Endodermal cell (in vitro differentiated cells): ENCODE data around the gene KRTAP10-4. TPM values are rescaled to one million over a fixed set of nuclear protein-coding genes. Genes with fewer than 3 reads are reported as not detected.

ENCODE experiments used
- DNase-seq: peaks from one replicate; pipeline ENCODE4 v3.0.0-alpha.2; 2017
- H3K27ac ChIP-seq: 2 replicates; pipeline ENCODE4 v1.5.1; 2013; ENCODE audit warnings: mild to moderate bottlenecking, low read depth, low read length, moderate library complexity
- H3K27me3 ChIP-seq: 2 replicates; pipeline ENCODE4 v1.6.1; 2013; ENCODE audit warnings: mild to moderate bottlenecking, low read length, moderate library complexity; ENCODE audit not compliant: insufficient read depth, control insufficient read depth, poor library complexity, severe bottlenecking
- H3K36me3 ChIP-seq: 2 replicates; pipeline ENCODE4 v1.7.0; 2013; ENCODE audit warnings: mild to moderate bottlenecking, low read length, moderate library complexity; ENCODE audit not compliant: control insufficient read depth, insufficient read depth
- H3K4me1 ChIP-seq: one replicate; pipeline ENCODE4 v1.7.0; 2013; ENCODE audit warnings: low read length; ENCODE audit not compliant: control insufficient read depth, insufficient read depth
- H3K4me3 ChIP-seq: 2 replicates; pipeline ENCODE4 v1.5.1; 2013; ENCODE audit warnings: mild to moderate bottlenecking, low read length, moderate library complexity
- H3K9ac ChIP-seq: 2 replicates; pipeline ENCODE4 v1.6.1; 2013; ENCODE audit warnings: mild to moderate bottlenecking, low read length, moderate library complexity; ENCODE audit not compliant: poor library complexity, severe bottlenecking; ENCODE audit errors: extremely low read depth
- H3K9me3 ChIP-seq: 2 replicates; pipeline ENCODE4 v1.6.1; 2013; ENCODE audit warnings: mild to moderate bottlenecking, low read length, moderate library complexity; ENCODE audit not compliant: control insufficient read depth
- H3K27ac Mint-ChIP-seq: 2 replicates; pipeline ENCODE4 v1.8.0; 2020; ENCODE audit warnings: mixed read lengths
- H3K27me3 Mint-ChIP-seq: 2 replicates; pipeline ENCODE4 v1.8.0; 2021; ENCODE audit warnings: mild to moderate bottlenecking, mixed read lengths; ENCODE audit not compliant: insufficient read depth
- H3K36me3 Mint-ChIP-seq: 2 replicates; pipeline ENCODE4 v1.8.0; 2020; ENCODE audit warnings: low read depth, mixed read lengths
- H3K4me1 Mint-ChIP-seq: 2 replicates; pipeline ENCODE4 v1.8.0; 2020; ENCODE audit warnings: mixed read lengths
- H3K4me3 Mint-ChIP-seq: 2 replicates; pipeline ENCODE4 v1.8.0; 2020; ENCODE audit warnings: mild to moderate bottlenecking, moderate library complexity, mixed read lengths
- H3K9me3 Mint-ChIP-seq: 2 replicates; pipeline ENCODE4 v1.8.0; 2020; ENCODE audit warnings: mild to moderate bottlenecking, mixed read lengths
- CTCF ChIP-seq: fragments of 200-600 bp; sonication (generic); conservative IDR thresholded peaks from 2 replicates; pipeline ENCODE4 v1.5.0; 2021; ENCODE audit warnings: antibody characterized with exemption, mild to moderate bottlenecking
- WGBS, 2 experiments: methylation state at CpG; one replicate each; pipeline versions ENCODE4 v1.1.5 to v1.1.7; 2013; ENCODE audit warnings: missing lambda C conversion rate in 2 of 2, mixed read lengths in 1 of 2; ENCODE audit not compliant: insufficient coverage in 1 of 2, insufficient read length in 1 of 2; 5-methylcytosine and 5-hydroxymethylcytosine counted together
- total RNA-seq, 2 donors: library from RNA; stranded (reverse); fragmentation: NEBNext Ultra II Directional in 1 of 2; extraction: Animal tissue kit (Norgen Biotek cat#: 25700) in 1 of 2; gene quantifications; 2 replicates in 1 of 2; 3 replicates in 1 of 2; pipeline ENCODE4 v1.2.1, GENCODE V29; 2021

Gene KRTAP10-4
- total RNA-seq, 2 donors from 2014 or later = not detected

GRCh38 chr21:44619886-44620285 lies 46.4 kb downstream of the KRTAP10-4 start:
- WGBS, 2 experiments = 88 to 94% methylated on average over 5 to 6 of the region's 6 CpGs
- Mint-ChIP-seq H3K27ac (no peak overlapping the region), H3K4me1 (peaks cover 4% of the 10 kb centered on the region), H3K9me3 (peaks cover 56% of the 10 kb centered on the region), H3K27me3 (no peaks in the 10 kb centered on the region), H3K4me3 (no peak overlapping the region), H3K36me3 (no peaks in the 10 kb centered on the region)
- H3K27me3 ChIP-seq = no peaks in the 10 kb centered on the region
- H3K4me1 ChIP-seq = no peaks in the 10 kb centered on the region
- peaks cover 54% of the 10 kb centered on the region for H3K9me3 ChIP-seq
- TF ChIP-seq CTCF = no peak
- H3K36me3 ChIP-seq = no peaks in the 10 kb centered on the region
- no peak overlapping the region for H3K27ac ChIP-seq
- no peak overlapping the region for H3K4me3 ChIP-seq
- no peak overlapping the region for H3K9ac ChIP-seq
- no peak for DNase-seq

GRCh38 chr21:44623575-44623974 lies 50.0 kb downstream of the KRTAP10-4 start:
- DNase-seq = no peak
- no peaks in the 10 kb centered on the region for H3K36me3 Mint-ChIP-seq
- H3K4me3 Mint-ChIP-seq = no peak overlapping the region
- H3K27ac Mint-ChIP-seq = no peak overlapping the region
- H3K27me3 Mint-ChIP-seq = peaks cover 1% of the 10 kb centered on the region
- Histone ChIP-seq H3K4me3 (no peak overlapping the region), H3K27ac (no peak overlapping the region), H3K27me3 (no peaks in the 10 kb centered on the region), H3K36me3 (no peaks in the 10 kb centered on the region), H3K9ac (no peak overlapping the region), H3K9me3 (peaks cover 58% of the 10 kb centered on the region), H3K4me1 (no peaks in the 10 kb centered on the region)
- peaks cover 58% of the 10 kb centered on the region for H3K9me3 Mint-ChIP-seq
- no peak for TF ChIP-seq CTCF
- H3K4me1 Mint-ChIP-seq = no peaks in the 10 kb centered on the region

Other genes with a start within 250 kb of the KRTAP10-4 start
- gene CFAP410, start 234.3 kb upstream of the KRTAP10-4 start, total RNA-seq = 10 to 100 TPM; 33.1 to 35.7 TPM
- 10 to 100 TPM in 1 of 2 donors, 1 to 10 TPM in 1; 1.6 to 12.5 TPM for gene TRPM2, start 220.1 kb upstream of the KRTAP10-4 start, total RNA-seq
- gene LRRC3, start 118.2 kb upstream of the KRTAP10-4 start, total RNA-seq = 10 to 100 TPM; 14.1 to 16.5 TPM
- gene KRTAP10-1, start 33.5 kb upstream of the KRTAP10-4 start, total RNA-seq = not detected
- gene KRTAP10-2, start 22.2 kb upstream of the KRTAP10-4 start, total RNA-seq = not detected
- gene KRTAP10-3, start 14.9 kb upstream of the KRTAP10-4 start, total RNA-seq = not detected
- not detected for gene KRTAP10-5, start 6.9 kb downstream of the KRTAP10-4 start, total RNA-seq
- gene KRTAP10-6, start 18.8 kb downstream of the KRTAP10-4 start, total RNA-seq = not detected
- not detected for gene KRTAP10-7, start 26.9 kb downstream of the KRTAP10-4 start, total RNA-seq
- not detected for gene KRTAP10-8, start 38.4 kb downstream of the KRTAP10-4 start, total RNA-seq
- not detected for gene KRTAP10-9, start 53.4 kb downstream of the KRTAP10-4 start, total RNA-seq
- gene KRTAP10-10, start 63.6 kb downstream of the KRTAP10-4 start, total RNA-seq = not detected
- gene KRTAP10-11, start 72.7 kb downstream of the KRTAP10-4 start, total RNA-seq = not detected
- gene KRTAP12-4, start 80.9 kb downstream of the KRTAP10-4 start, total RNA-seq = not detected
- gene KRTAP12-3, start 84.2 kb downstream of the KRTAP10-4 start, total RNA-seq = not detected
- not detected for gene KRTAP12-2, start 93.2 kb downstream of the KRTAP10-4 start, total RNA-seq
- not detected for gene KRTAP12-1, start 108.4 kb downstream of the KRTAP10-4 start, total RNA-seq
- gene KRTAP10-12, start 123.4 kb downstream of the KRTAP10-4 start, total RNA-seq = not detected
- gene TSPEAR, start 137.8 kb downstream of the KRTAP10-4 start, total RNA-seq = 1 to 10 TPM; 1.5 to 6.0 TPM
- 10 to 100 TPM; 84.0 to 84.8 TPM for gene UBE2G2, start 228.1 kb downstream of the KRTAP10-4 start, total RNA-seq
- gene SUMO3, start 244.3 kb downstream of the KRTAP10-4 start, total RNA-seq = 10 to 100 TPM; 79.5 to 96.4 TPM